Tibial nerve (tissue), 4 donors: ENCODE data around the gene C1orf198. TPM values are rescaled to one million over a fixed set of nuclear protein-coding genes. Genes with fewer than 3 reads are reported as not detected.

Source experiments
- DNase-seq, 2 donors: peaks; one replicate each; pipeline ENCODE4 v3.0.0-alpha.2; 2019; ENCODE audit warnings: low spot score in 2 of 2
- H3K27ac ChIP-seq, 4 donors: fragments of 200-600 bp; sonication (generic) in 3 of 4; one replicate each; pipeline ENCODE4 v1.5.1; 2017 to 2019; ENCODE audit warnings: mild to moderate bottlenecking in 1 of 4
- H3K27me3 ChIP-seq, 2 donors: fragments of 200-600 bp; sonication (generic) in 1 of 2; one replicate each; pipeline versions ENCODE4 v1.5.1 to v1.6.0; 2017 to 2019
- H3K36me3 ChIP-seq, 3 donors: fragments of 200-600 bp; sonication (generic); one replicate each; pipeline ENCODE4 v1.5.1; 2018 to 2019
- H3K4me1 ChIP-seq, 4 donors: fragments of 200-600 bp; sonication (generic) in 3 of 4; one replicate each; pipeline ENCODE4 v1.5.1; 2017 to 2019
- H3K4me3 ChIP-seq, 4 donors: fragments of 200-600 bp; sonication (generic) in 3 of 4; one replicate each; pipeline ENCODE4 v1.5.1; 2017 to 2019; ENCODE audit warnings: mild to moderate bottlenecking in 1 of 4, moderate library complexity in 1 of 4
- H3K9me3 ChIP-seq, 4 donors: fragments of 200-600 bp; sonication (generic) in 3 of 4; one replicate each; pipeline ENCODE4 v1.5.1; 2017 to 2019
- CTCF ChIP-seq, 5 experiments: fragments of 200-600 bp in 3 of 5; fragments of 450-650 bp in 2 of 5; sonication (generic) in 3 of 5; IDR thresholded peaks; one replicate each; pipeline ENCODE4 v1.5.1; 2016 to 2019; ENCODE audit warnings: antibody characterized with exemption in 5 of 5, mild to moderate bottlenecking in 3 of 5, moderate library complexity in 2 of 5
- EP300 ChIP-seq, 2 donors: sonication (generic); formaldehyde crosslinking; IDR thresholded peaks; one replicate each; pipeline ENCODE4 v1.6.1; 2017; ENCODE audit warnings: antibody characterized with exemption in 2 of 2, mild to moderate bottlenecking in 1 of 2
- POLR2A ChIP-seq, 2 donors: fragments of 450-650 bp; IDR thresholded peaks; one replicate each; pipeline ENCODE4 v1.6.1; 2017; ENCODE audit warnings: antibody characterized with exemption in 2 of 2, mild to moderate bottlenecking in 2 of 2, moderate library complexity in 2 of 2
- WGBS, 2 donors: methylation state at CpG; one replicate each; pipeline ENCODE4 v1.1.5; 2018; 5-methylcytosine and 5-hydroxymethylcytosine counted together
- total RNA-seq, 4 donors: library from RNA; depleted of rRNA; stranded (reverse); fragments of >200 nt; gene quantifications; one replicate each; pipeline ENCODE4 v1.1.0, GENCODE V29; 2016

The C1orf198 gene
- total RNA-seq, 4 donors from 2014 or later: 91.9 to 162 (median 113) TPM

- peak overlapping the region; percentile 53 to 88 (median 69) for H3K27ac ChIP-seq
- peaks cover 0 to 18% (median 0%) of the 10 kb centered on the region in 3 donors for H3K36me3 ChIP-seq
- H3K4me3 ChIP-seq: no peak overlapping the region
- H3K27me3 ChIP-seq: no peaks in the 10 kb centered on the region
- H3K9me3 ChIP-seq: peaks cover 0 to under 1% (median 0%) of the 10 kb centered on the region in 4 donors
- TF ChIP-seq CTCF (IDR thresholded peaks at IDR 0.05) (no peak), EP300 (IDR thresholded peaks at IDR 0.05) (no peak)
- no peak for DNase-seq
- peaks cover 3 to 97% (median 50%) of the 10 kb centered on the region in 4 donors for H3K4me1 ChIP-seq
- WGBS, 2 donors: 43 to 47% methylated on average over 7 of the region's 7 CpGs
Measured at GRCh38 chr1:230858236-230858820, 10.0 kb downstream of the C1orf198 start.

DNA sequence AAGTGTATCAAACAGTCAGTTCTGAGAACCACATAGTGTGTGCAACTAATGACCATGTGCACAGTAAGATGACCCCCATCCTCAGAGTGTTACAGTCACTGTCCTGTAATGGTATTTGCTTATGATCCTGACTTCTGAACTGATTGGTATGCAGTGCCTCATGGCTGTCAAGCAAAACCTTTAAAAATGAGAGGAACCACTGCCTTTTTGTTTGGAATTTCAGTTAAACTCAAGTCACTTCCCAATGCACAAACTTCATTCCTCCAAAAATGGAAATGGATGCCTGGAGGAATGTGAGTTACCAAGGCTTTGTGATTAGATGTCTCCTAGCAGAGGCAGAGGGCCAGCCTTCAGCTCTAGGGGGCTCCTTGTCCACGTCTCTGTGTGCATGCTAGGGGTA, 10.5 kb downstream of the C1orf198 start:
- H3K4me1 ChIP-seq: peaks cover 3 to 92% (median 47%) of the 10 kb centered on the region in 4 donors
- H3K27ac ChIP-seq: peak overlapping the region; percentile 53 to 88 (median 69)
- H3K36me3 ChIP-seq: peaks cover 0 to 23% (median 0%) of the 10 kb centered on the region in 3 donors

GRCh38 chr1:230857077-230857476, 11.2 kb downstream of the C1orf198 start:
- H3K27ac ChIP-seq: peak overlapping the region; percentile 41 to 88 (median 66)
- H3K4me3 ChIP-seq: no peak overlapping the region
- no peak for DNase-seq
- TF ChIP-seq EP300 (IDR thresholded peaks at IDR 0.05) (peak in 1 of 2 donors; percentile 74), POLR2A (IDR thresholded peaks at IDR 0.05) (no peak)
- peaks cover 0 to 30% (median 0%) of the 10 kb centered on the region in 3 donors for H3K36me3 ChIP-seq
- H3K4me1 ChIP-seq: peaks cover 3 to 84% (median 40%) of the 10 kb centered on the region in 4 donors
- 49 to 56% methylated on average over 13 of the region's 13 CpGs for WGBS, 2 donors
- peaks cover 0 to 9% (median 0%) of the 10 kb centered on the region in 4 donors for H3K9me3 ChIP-seq
- H3K27me3 ChIP-seq: no peaks in the 10 kb centered on the region

More for the DNA sequence above, 10.5 kb downstream of the C1orf198 start:
- Histone ChIP-seq H3K4me3 (no peak overlapping the region), H3K27me3 (no peaks in the 10 kb centered on the region), H3K9me3 (peaks cover 0 to 6% (median 0%) of the 10 kb centered on the region in 4 donors)
- no peak for DNase-seq
- TF ChIP-seq POLR2A (IDR thresholded peaks at IDR 0.05) (no peak), CTCF (IDR thresholded peaks at IDR 0.05) (no peak), EP300 (IDR thresholded peaks at IDR 0.05) (no peak)
- 42 to 48% methylated on average over 1 of the region's 1 CpG for WGBS, 2 donors

DNA sequence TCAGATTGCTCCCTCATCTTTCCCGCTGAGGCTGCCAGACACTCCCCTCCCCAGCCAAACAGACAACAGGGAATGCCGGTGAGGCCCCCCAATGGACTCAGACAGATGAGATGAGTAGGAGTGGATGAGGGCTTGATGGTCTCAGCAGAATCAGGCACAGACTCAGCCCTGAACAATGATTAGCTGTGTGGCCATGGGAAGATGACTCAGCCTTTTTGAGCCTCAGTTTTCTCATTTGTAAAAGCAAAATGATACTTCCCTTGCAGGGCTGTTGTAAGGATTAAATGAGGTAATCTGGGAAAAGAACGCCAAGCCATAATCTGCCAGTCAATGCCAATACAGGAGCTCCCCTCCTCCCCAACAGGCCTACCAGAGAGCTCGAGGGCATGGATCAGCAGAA, 12.4 kb downstream of the C1orf198 start:
- Histone ChIP-seq H3K9me3 (peaks cover 0 to 9% (median 0%) of the 10 kb centered on the region in 4 donors), H3K27ac (peak overlapping the region in 2 of 4 donors; percentile 81 to 88), H3K4me3 (no peak overlapping the region), H3K36me3 (peaks cover 0 to 40% (median 0%) of the 10 kb centered on the region in 3 donors), H3K27me3 (no peaks in the 10 kb centered on the region), H3K4me1 (peaks cover 3 to 84% (median 41%) of the 10 kb centered on the region in 4 donors)
- 41 to 57% methylated on average over 4 of the region's 4 CpGs for WGBS, 2 donors
- no peak for TF ChIP-seq EP300 (IDR thresholded peaks at IDR 0.05)
- no peak for TF ChIP-seq CTCF (IDR thresholded peaks at IDR 0.05)
- no peak for TF ChIP-seq POLR2A (IDR thresholded peaks at IDR 0.05)
- no peak for DNase-seq

DNA sequence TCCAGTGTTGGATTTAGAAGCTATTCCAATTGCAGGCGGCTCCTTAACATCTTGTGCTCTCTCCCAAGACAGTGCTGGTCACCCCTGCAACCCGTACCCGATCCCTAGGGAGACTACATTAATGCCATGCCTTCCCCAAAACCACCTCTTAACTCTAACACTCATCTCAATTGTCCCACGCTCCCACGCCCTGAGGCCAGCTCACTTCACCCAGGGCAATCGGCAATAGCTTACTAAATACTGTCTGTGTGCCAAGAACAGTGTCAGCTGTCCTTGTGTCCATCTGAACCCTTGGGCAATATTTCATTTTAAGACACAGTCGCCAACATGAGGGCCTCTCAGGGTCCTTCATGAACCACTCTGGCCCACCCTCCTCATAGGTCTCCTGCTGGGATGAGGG, 13.9 kb downstream of the C1orf198 start:
- Histone ChIP-seq H3K4me1 (peaks cover 3 to 84% (median 49%) of the 10 kb centered on the region in 4 donors), H3K9me3 (peaks cover 0 to 9% (median 0%) of the 10 kb centered on the region in 4 donors), H3K4me3 (no peak overlapping the region), H3K27ac (peak overlapping the region in 3 of 4 donors; percentile 7 to 88 (median 81)), H3K27me3 (no peaks in the 10 kb centered on the region), H3K36me3 (peaks cover 0 to 40% (median 0%) of the 10 kb centered on the region in 3 donors)
- no peak for DNase-seq
- 49 to 61% methylated on average over 7 of the region's 7 CpGs for WGBS, 2 donors
- TF ChIP-seq EP300 (IDR thresholded peaks at IDR 0.05) (no peak), CTCF (IDR thresholded peaks at IDR 0.05) (no peak), POLR2A (IDR thresholded peaks at IDR 0.05) (no peak)
